OCI-LY1 (cell line): Measurements from ENCODE around the gene DDI1.

Experiments used
- CTCF ChIP-seq: fragments of 200-600 bp; sonication (generic), shearing (Covaris generic); IDR thresholded peaks from 2 replicates; pipeline ENCODE4 v1.5.1; 2017; ENCODE audit warnings: mild to moderate bottlenecking, antibody characterized with exemption, low read length, moderate library complexity, mixed read lengths
- EZH2 ChIP-seq: fragments of 200-600 bp; sonication (generic), shearing (Covaris generic); IDR thresholded peaks from 2 replicates; pipeline ENCODE4 v1.8.0; 2017; ENCODE audit warnings: borderline replicate concordance, mixed run types, mild to moderate bottlenecking, antibody characterized with exemption, low read length, moderate library complexity, mixed read lengths

- TF ChIP-seq CTCF (no peak), EZH2 (no peak)
These were observed 40.0 kb downstream of the DDI1 start for GRCh38 chr11:104076455-104076854.
